ENCODE measurements around the gene ATRN. TPM values are rescaled to one million over a fixed set of nuclear protein-coding genes. Genes with fewer than 3 reads are reported as not detected.

ATRN gene
- total RNA-seq, 1 donor from 2014 or later: 52.0 TPM

- Mint-ChIP-seq H3K4me1 (ENCODE audit: low read depth) (no peaks in the 10 kb centered on the region), H3K27ac (ENCODE audit: unreplicated experiment) (no peak overlapping the region), H3K4me3 (ENCODE audit: unreplicated experiment) (no peak overlapping the region), H3K9me3 (ENCODE audit: low read depth) (no peaks in the 10 kb centered on the region), H3K36me3 (ENCODE audit: low read depth) (peaks cover 3% of the 10 kb centered on the region), H3K27me3 (ENCODE audit: low read depth) (peaks cover 19% of the 10 kb centered on the region)
- no peak for TF ChIP-seq CTCF (IDR thresholded peaks at IDR 0.05)
- DNase-seq (ENCODE audit: low spot score): no peak
These were observed 200.1 kb downstream of the ATRN start for GRCh38 chr20:3670945-3671344.

- Mint-ChIP-seq H3K36me3 (ENCODE audit: low read depth) (peaks cover 3% of the 10 kb centered on the region), H3K27ac (ENCODE audit: unreplicated experiment) (no peak overlapping the region), H3K9me3 (ENCODE audit: low read depth) (no peaks in the 10 kb centered on the region), H3K27me3 (ENCODE audit: low read depth) (peaks cover 19% of the 10 kb centered on the region), H3K4me1 (ENCODE audit: low read depth) (peaks cover 7% of the 10 kb centered on the region), H3K4me3 (ENCODE audit: unreplicated experiment) (no peak overlapping the region)
- TF ChIP-seq CTCF (IDR thresholded peaks at IDR 0.05): no peak
- DNase-seq (ENCODE audit: low spot score): no peak
These were observed 201.2 kb downstream of the ATRN start for GRCh38 chr20:3671986-3672546.

GRCh38 chr20:3672547-3673171, 201.8 kb downstream of the ATRN start:
- Mint-ChIP-seq H3K4me1 (ENCODE audit: low read depth) (peaks cover 11% of the 10 kb centered on the region), H3K27me3 (ENCODE audit: low read depth) (peaks cover 19% of the 10 kb centered on the region), H3K9me3 (ENCODE audit: low read depth) (no peaks in the 10 kb centered on the region), H3K27ac (ENCODE audit: unreplicated experiment) (no peak overlapping the region), H3K4me3 (ENCODE audit: unreplicated experiment) (no peak overlapping the region), H3K36me3 (ENCODE audit: low read depth) (peaks cover 3% of the 10 kb centered on the region)
- no peak for TF ChIP-seq CTCF (IDR thresholded peaks at IDR 0.05)
- DNase-seq (ENCODE audit: low spot score): no peak

GRCh38 chr20:3673221-3674070, 202.6 kb downstream of the ATRN start:
- Mint-ChIP-seq H3K36me3 (ENCODE audit: low read depth) (peaks cover 3% of the 10 kb centered on the region), H3K4me3 (ENCODE audit: unreplicated experiment) (no peak overlapping the region), H3K4me1 (ENCODE audit: low read depth) (peaks cover 17% of the 10 kb centered on the region), H3K9me3 (ENCODE audit: low read depth) (no peaks in the 10 kb centered on the region), H3K27ac (ENCODE audit: unreplicated experiment) (no peak overlapping the region), H3K27me3 (ENCODE audit: low read depth) (peaks cover 19% of the 10 kb centered on the region)
- no peak for DNase-seq (ENCODE audit: low spot score)
- no peak for TF ChIP-seq CTCF (IDR thresholded peaks at IDR 0.05)

- no peak overlapping the region for H3K4me3 Mint-ChIP-seq (ENCODE audit: unreplicated experiment)
- TF ChIP-seq CTCF (IDR thresholded peaks at IDR 0.05): no peak
- DNase-seq (ENCODE audit: low spot score): no peak
- H3K27me3 Mint-ChIP-seq (ENCODE audit: low read depth): peaks cover 19% of the 10 kb centered on the region
- no peaks in the 10 kb centered on the region for H3K9me3 Mint-ChIP-seq (ENCODE audit: low read depth)
- H3K36me3 Mint-ChIP-seq (ENCODE audit: low read depth): peaks cover 3% of the 10 kb centered on the region
- peaks cover 21% of the 10 kb centered on the region for H3K4me1 Mint-ChIP-seq (ENCODE audit: low read depth)
- no peak overlapping the region for H3K27ac Mint-ChIP-seq (ENCODE audit: unreplicated experiment)
These were observed 203.6 kb downstream of the ATRN start for GRCh38 chr20:3674447-3674846.
